Progenitor cell of endocrine pancreas (in vitro differentiated cells): ENCODE measurements around the gene SETBP1. TPM values are rescaled to one million over a fixed set of nuclear protein-coding genes. Genes with fewer than 3 reads are reported as not detected.

Source experiments
- DNase-seq: peaks from one replicate; pipeline ENCODE4 v3.0.0; 2021; ENCODE audit warnings: low spot score; ENCODE audit not compliant: unreplicated experiment
- H3K27ac Mint-ChIP-seq: 2 replicates; pipeline ENCODE4 v1.8.0; 2021; ENCODE audit warnings: mild to moderate bottlenecking, moderate library complexity, mixed read lengths
- H3K27me3 Mint-ChIP-seq: 2 replicates; pipeline ENCODE4 v1.8.0; 2021; ENCODE audit warnings: mixed read lengths
- H3K36me3 Mint-ChIP-seq: 2 replicates; pipeline ENCODE4 v1.8.0; 2022; ENCODE audit warnings: mixed read lengths; ENCODE audit not compliant: insufficient read depth
- H3K4me1 Mint-ChIP-seq: 2 replicates; pipeline ENCODE4 v1.8.0; 2021; ENCODE audit warnings: low read depth, mixed read lengths
- H3K4me3 Mint-ChIP-seq: 2 replicates; pipeline ENCODE4 v1.8.0; 2021; ENCODE audit warnings: low read depth, mild to moderate bottlenecking, moderate library complexity, mixed read lengths
- H3K9me3 Mint-ChIP-seq: 2 replicates; pipeline ENCODE4 v1.8.0; 2021; ENCODE audit warnings: low read depth, mixed read lengths
- total RNA-seq: library from RNA; stranded (reverse); gene quantifications from 2 replicates; pipeline ENCODE4 v1.2.1, GENCODE V29; 2021
- TF ChIP-seq, protein P1 (sequence below): fragments of 200-600 bp; sonication (generic); IDR thresholded peaks from one replicate; pipeline ENCODE4 v1.5.0; 2021; ENCODE audit warnings: antibody characterized with exemption, mild to moderate bottlenecking; ENCODE audit not compliant: unreplicated experiment

SETBP1 gene
- total RNA-seq, 1 donor from 2014 or later: 30.8 TPM

GRCh38 chr18:44941516-44941915 is 260.8 kb downstream of the SETBP1 start:
- Mint-ChIP-seq H3K4me3 (no peak overlapping the region), H3K4me1 (peaks cover 26% of the 10 kb centered on the region), H3K27me3 (peaks cover 12% of the 10 kb centered on the region), H3K27ac (no peak overlapping the region), H3K36me3 (peaks cover 1% of the 10 kb centered on the region), H3K9me3 (peaks cover 3% of the 10 kb centered on the region)
- DNase-seq: no peak
- TF ChIP-seq, protein P1, sequence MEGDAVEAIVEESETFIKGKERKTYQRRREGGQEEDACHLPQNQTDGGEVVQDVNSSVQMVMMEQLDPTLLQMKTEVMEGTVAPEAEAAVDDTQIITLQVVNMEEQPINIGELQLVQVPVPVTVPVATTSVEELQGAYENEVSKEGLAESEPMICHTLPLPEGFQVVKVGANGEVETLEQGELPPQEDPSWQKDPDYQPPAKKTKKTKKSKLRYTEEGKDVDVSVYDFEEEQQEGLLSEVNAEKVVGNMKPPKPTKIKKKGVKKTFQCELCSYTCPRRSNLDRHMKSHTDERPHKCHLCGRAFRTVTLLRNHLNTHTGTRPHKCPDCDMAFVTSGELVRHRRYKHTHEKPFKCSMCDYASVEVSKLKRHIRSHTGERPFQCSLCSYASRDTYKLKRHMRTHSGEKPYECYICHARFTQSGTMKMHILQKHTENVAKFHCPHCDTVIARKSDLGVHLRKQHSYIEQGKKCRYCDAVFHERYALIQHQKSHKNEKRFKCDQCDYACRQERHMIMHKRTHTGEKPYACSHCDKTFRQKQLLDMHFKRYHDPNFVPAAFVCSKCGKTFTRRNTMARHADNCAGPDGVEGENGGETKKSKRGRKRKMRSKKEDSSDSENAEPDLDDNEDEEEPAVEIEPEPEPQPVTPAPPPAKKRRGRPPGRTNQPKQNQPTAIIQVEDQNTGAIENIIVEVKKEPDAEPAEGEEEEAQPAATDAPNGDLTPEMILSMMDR: no peak

- Mint-ChIP-seq H3K4me3 (no peak overlapping the region), H3K27ac (no peak overlapping the region), H3K27me3 (peaks cover 10% of the 10 kb centered on the region), H3K4me1 (peaks cover 29% of the 10 kb centered on the region), H3K9me3 (peaks cover 3% of the 10 kb centered on the region), H3K36me3 (peaks cover 1% of the 10 kb centered on the region)
- TF ChIP-seq, protein P1: no peak
- no peak for DNase-seq
These were observed 261.4 kb downstream of the SETBP1 start for GRCh38 chr18:44942073-44942472.

- Mint-ChIP-seq H3K27ac (no peak overlapping the region), H3K27me3 (peaks cover 10% of the 10 kb centered on the region), H3K4me3 (no peak overlapping the region), H3K36me3 (no peaks in the 10 kb centered on the region), H3K4me1 (peaks cover 20% of the 10 kb centered on the region), H3K9me3 (peaks cover 3% of the 10 kb centered on the region)
- TF ChIP-seq, protein P1: no peak
- no peak for DNase-seq
These were observed 262.7 kb downstream of the SETBP1 start for GRCh38 chr18:44943311-44943881.

DNA sequence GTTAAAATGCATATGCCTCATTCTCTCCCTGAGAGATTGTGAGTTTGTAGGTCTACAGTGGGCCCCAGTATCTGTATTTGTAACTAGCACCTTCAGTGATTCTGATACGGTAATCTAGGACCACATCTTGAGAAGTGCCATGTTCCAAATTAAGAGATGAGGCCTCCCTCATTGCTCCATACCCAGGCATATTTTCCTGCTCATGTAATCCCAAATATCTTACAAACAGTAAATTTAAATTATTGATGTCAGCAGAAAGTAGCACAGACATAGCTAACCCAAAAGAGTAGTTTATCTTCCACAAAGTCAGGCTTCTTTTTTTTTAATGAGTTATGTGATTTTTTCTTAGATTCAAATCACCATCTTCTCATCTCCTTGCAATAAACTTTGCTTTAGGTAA is 263.8 kb downstream of the SETBP1 start:
- TF ChIP-seq, protein P1: no peak
- no peak for DNase-seq
- Mint-ChIP-seq H3K27ac (no peak overlapping the region), H3K27me3 (peaks cover 17% of the 10 kb centered on the region), H3K4me1 (peaks cover 10% of the 10 kb centered on the region), H3K9me3 (peaks cover 2% of the 10 kb centered on the region), H3K4me3 (no peak overlapping the region), H3K36me3 (no peaks in the 10 kb centered on the region)

GRCh38 chr18:44945888-44946401 is 265.3 kb downstream of the SETBP1 start:
- H3K27ac Mint-ChIP-seq: peak overlapping the region; percentile 55
- TF ChIP-seq, protein P1: no peak
- H3K36me3 Mint-ChIP-seq: peaks cover 14% of the 10 kb centered on the region
- H3K9me3 Mint-ChIP-seq: no peaks in the 10 kb centered on the region
- H3K27me3 Mint-ChIP-seq: peaks cover 24% of the 10 kb centered on the region
- DNase-seq: no peak
- no peak overlapping the region for H3K4me3 Mint-ChIP-seq
- H3K4me1 Mint-ChIP-seq: peaks cover 9% of the 10 kb centered on the region
